CD14-positive monocyte (primary cell): ENCODE data around the gene CERK. TPM values are rescaled to one million over a fixed set of nuclear protein-coding genes. Genes with fewer than 3 reads are reported as not detected.

ENCODE experiments used
- DNase-seq, 3 donors: peaks; one replicate each; pipeline ENCODE4 v3.0.0-alpha.2; 2011 to 2022
- H2AFZ ChIP-seq: 2 replicates; pipeline ENCODE4 v1.6.0; 2012; ENCODE audit warnings: mild to moderate bottlenecking, low read depth, low read length, inconsistent platforms; ENCODE audit not compliant: insufficient read depth, poor library complexity, severe bottlenecking
- H3K27ac ChIP-seq, 2 donors: 1 replicate in 1 of 2; 2 replicates in 1 of 2; pipeline ENCODE4 v1.5.1; 2012 to 2013; ENCODE audit warnings: low read length in 2 of 2, control low read depth in 1 of 2, inconsistent platforms in 1 of 2, low read depth in 1 of 2, mild to moderate bottlenecking in 1 of 2
- H3K27me3 ChIP-seq, 2 donors: one replicate each; pipeline versions ENCODE4 v1.6.0 to v1.6.1; 2011 to 2013; ENCODE audit warnings: low read length in 2 of 2; ENCODE audit not compliant: control insufficient read depth in 2 of 2, insufficient read depth in 2 of 2
- H3K36me3 ChIP-seq, 2 donors: replicated peaks in 1 of 2; 1 replicate in 1 of 2; 2 replicates in 1 of 2; pipeline versions ENCODE4 v1.5.1 to v1.6.1; 2012 to 2013; ENCODE audit warnings: low read length in 2 of 2, control low read depth in 1 of 2, inconsistent platforms in 1 of 2, mild to moderate bottlenecking in 1 of 2; ENCODE audit not compliant: insufficient read depth in 2 of 2, control insufficient read depth in 1 of 2
- H3K4me1 ChIP-seq, 2 donors: 1 replicate in 1 of 2; 2 replicates in 1 of 2; pipeline versions ENCODE4 v1.5.1 to v1.6.1; 2012 to 2013; ENCODE audit warnings: low read length in 2 of 2, control low read depth in 1 of 2, inconsistent platforms in 1 of 2, mild to moderate bottlenecking in 1 of 2, moderate library complexity in 1 of 2; ENCODE audit not compliant: insufficient read depth in 2 of 2, control insufficient read depth in 1 of 2
- H3K4me2 ChIP-seq: replicated peaks from 2 replicates; pipeline ENCODE3; 2012; ENCODE audit warnings: low read length, moderate library complexity, mild to moderate bottlenecking; ENCODE audit not compliant: poor library complexity, severe bottlenecking; ENCODE audit errors: extremely low read depth
- H3K4me3 ChIP-seq, 3 experiments: fragments of 200-600 bp in 1 of 3; sonication (generic) in 1 of 3; replicated peaks in 1 of 3; 1 replicate in 2 of 3; 2 replicates in 1 of 3; pipeline ENCODE4 v1.5.1; 2011 to 2013; ENCODE audit warnings: low read length in 3 of 3, mild to moderate bottlenecking in 3 of 3, control low read depth in 2 of 3, low read depth in 2 of 3, inconsistent platforms in 1 of 3, moderate library complexity in 1 of 3
- H3K79me2 ChIP-seq: 2 replicates; pipeline ENCODE4 v1.6.0; 2012; ENCODE audit warnings: mild to moderate bottlenecking, control low read depth, inconsistent platforms, low read length, moderate library complexity; ENCODE audit not compliant: insufficient read depth
- H3K9ac ChIP-seq: 2 replicates; pipeline ENCODE4 v1.6.0; 2017; ENCODE audit warnings: low read length, mild to moderate bottlenecking; ENCODE audit not compliant: insufficient read depth, poor library complexity, severe bottlenecking
- H3K9me3 ChIP-seq, 2 donors: replicated peaks in 1 of 2; 1 replicate in 1 of 2; 2 replicates in 1 of 2; pipeline versions ENCODE4 v1.5.1 to v1.6.1; 2012 to 2013; ENCODE audit warnings: low read length in 2 of 2, control low read depth in 1 of 2; ENCODE audit not compliant: control insufficient read depth in 1 of 2, insufficient read depth in 1 of 2
- H4K20me1 ChIP-seq: 2 replicates; pipeline ENCODE4 v1.6.0; 2012; ENCODE audit warnings: mild to moderate bottlenecking, low read length, control low read depth, moderate library complexity; ENCODE audit not compliant: insufficient read depth
- H3K27ac Mint-ChIP-seq, 7 donors: one replicate each; pipeline ENCODE4 v1.8.0; 2020; ENCODE audit warnings: mild to moderate bottlenecking in 7 of 7, mixed read lengths in 7 of 7, moderate library complexity in 6 of 7, inconsistent platforms in 2 of 7
- H3K27me3 Mint-ChIP-seq, 3 donors: one replicate each; pipeline ENCODE4 v1.8.0; 2021 to 2022; ENCODE audit warnings: low read depth in 3 of 3, mild to moderate bottlenecking in 3 of 3, mixed read lengths in 3 of 3, moderate library complexity in 3 of 3, inconsistent platforms in 1 of 3
- H3K36me3 Mint-ChIP-seq, 2 donors: one replicate each; pipeline ENCODE4 v1.8.0; 2020; ENCODE audit warnings: mixed read lengths in 2 of 2, inconsistent platforms in 1 of 2, mild to moderate bottlenecking in 1 of 2
- H3K4me1 Mint-ChIP-seq: one replicate; pipeline ENCODE4 v1.8.0; 2020; ENCODE audit warnings: mild to moderate bottlenecking, mixed read lengths
- H3K4me3 Mint-ChIP-seq, 2 donors: one replicate each; pipeline ENCODE4 v1.8.0; 2020; ENCODE audit warnings: mild to moderate bottlenecking in 2 of 2, mixed read lengths in 2 of 2, moderate library complexity in 1 of 2
- H3K9me3 Mint-ChIP-seq, 7 donors: one replicate each; pipeline ENCODE4 v1.8.0; 2020 to 2022; ENCODE audit warnings: mixed read lengths in 7 of 7, mild to moderate bottlenecking in 6 of 7, moderate library complexity in 6 of 7, inconsistent platforms in 2 of 7
- WGBS: methylation state at CpG from one replicate; pipeline ENCODE4 v1.1.5; 2013; ENCODE audit warnings: missing lambda C conversion rate; ENCODE audit not compliant: insufficient coverage; 5-methylcytosine and 5-hydroxymethylcytosine counted together
- intact Hi-C, 2 donors: fragments of 100-400 bp; cut with micrococcal nuclease; formaldehyde crosslinking; loops; one replicate each; pipeline versions ENCODE4 v1.15.0 to v1.15.1; 2023
- polyA plus RNA-seq, 3 donors: library from polyadenylated mRNA; depleted of rRNA in 1 of 3; unstranded in 2 of 3; stranded (reverse) in 1 of 3; fragments of 300-500 nt in 2 of 3; fragments of >200 nt in 1 of 3; fragmentation: Illumina TruSeq in 2 of 3; gene quantifications; 1 replicate in 2 of 3; 2 replicates in 1 of 3; pipeline ENCODE4 v1.2.3, GENCODE V29; 2012 to 2021
- TF ChIP-seq, protein P1 (sequence below): fragments of 200-600 bp; IDR thresholded peaks from one replicate; pipeline ENCODE4 v1.8.0; 2022; ENCODE audit warnings: antibody characterized with exemption, mild to moderate bottlenecking

CERK gene
- polyA plus RNA-seq, 3 donors, result 22.4 to 40.2 (median 24.5) TPM

DNA sequence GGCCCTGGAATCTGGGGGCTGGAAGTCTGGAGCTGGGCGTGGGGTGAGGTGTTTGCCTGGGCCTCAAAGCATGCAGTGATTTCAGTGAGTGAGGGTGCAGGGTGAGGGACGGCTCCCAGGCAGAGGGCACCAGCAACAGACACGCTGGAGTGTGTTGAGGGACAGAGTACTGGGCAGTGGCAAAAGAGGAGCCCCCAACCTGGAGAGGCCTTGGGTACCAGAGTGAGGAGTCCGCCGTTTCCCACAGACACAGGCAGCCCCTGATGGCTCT is 12.4 kb upstream of the CERK start:
- TF ChIP-seq, protein P1, sequence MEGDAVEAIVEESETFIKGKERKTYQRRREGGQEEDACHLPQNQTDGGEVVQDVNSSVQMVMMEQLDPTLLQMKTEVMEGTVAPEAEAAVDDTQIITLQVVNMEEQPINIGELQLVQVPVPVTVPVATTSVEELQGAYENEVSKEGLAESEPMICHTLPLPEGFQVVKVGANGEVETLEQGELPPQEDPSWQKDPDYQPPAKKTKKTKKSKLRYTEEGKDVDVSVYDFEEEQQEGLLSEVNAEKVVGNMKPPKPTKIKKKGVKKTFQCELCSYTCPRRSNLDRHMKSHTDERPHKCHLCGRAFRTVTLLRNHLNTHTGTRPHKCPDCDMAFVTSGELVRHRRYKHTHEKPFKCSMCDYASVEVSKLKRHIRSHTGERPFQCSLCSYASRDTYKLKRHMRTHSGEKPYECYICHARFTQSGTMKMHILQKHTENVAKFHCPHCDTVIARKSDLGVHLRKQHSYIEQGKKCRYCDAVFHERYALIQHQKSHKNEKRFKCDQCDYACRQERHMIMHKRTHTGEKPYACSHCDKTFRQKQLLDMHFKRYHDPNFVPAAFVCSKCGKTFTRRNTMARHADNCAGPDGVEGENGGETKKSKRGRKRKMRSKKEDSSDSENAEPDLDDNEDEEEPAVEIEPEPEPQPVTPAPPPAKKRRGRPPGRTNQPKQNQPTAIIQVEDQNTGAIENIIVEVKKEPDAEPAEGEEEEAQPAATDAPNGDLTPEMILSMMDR, result no peak
- peak overlapping the region; percentile 41 to 92 (median 76) for H3K27ac Mint-ChIP-seq

DNA sequence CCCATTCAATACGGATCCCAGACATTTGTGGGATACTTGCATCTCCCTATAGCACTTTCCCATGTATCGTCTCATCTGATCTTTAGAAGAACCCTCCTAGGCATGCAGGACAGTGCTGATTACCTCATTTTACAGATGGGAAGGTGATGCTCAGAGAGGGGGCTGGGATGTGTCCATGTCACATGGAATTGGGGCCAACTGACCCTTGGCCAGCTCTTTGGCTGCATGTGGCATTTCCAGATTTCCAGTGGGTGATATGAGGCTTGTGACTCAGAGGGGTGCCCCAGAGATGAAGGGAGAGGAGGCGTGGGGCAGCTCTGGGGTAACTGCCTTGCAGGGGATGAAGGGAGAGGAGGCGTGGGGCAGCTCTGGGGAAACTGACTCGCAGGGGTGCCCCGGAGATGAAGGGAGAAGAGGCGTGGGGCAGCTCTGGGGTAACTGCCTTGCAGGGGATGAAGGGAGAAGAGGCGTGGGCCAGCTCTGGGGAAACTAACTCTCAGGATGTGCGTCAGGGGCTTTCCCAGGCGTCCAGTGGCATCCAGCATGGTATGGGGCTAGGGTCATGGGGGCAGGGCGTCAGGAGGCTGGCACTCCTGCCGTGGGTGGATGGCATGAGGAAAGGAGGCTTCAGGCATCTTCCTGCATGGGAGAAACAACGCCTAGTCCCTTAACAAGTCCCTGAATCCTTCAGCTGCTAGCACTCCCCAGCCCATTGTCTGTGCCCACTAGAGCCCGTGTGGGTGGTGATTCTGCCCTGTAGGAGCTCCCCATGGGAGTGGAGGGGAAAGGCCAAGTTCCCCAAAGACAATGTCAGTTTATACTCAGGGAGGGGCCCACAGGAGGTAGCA is 11.9 kb upstream of the CERK start:
- intact Hi-C loops, result loop anchor here in 1 of 2 donors (5.0 kb wide), 1 partner anchor 42 kb away; no protein-coding TSS in a partner anchor
- H3K27me3 Mint-ChIP-seq, result peaks cover 2 to 11% (median 10%) of the 10 kb centered on the region in 3 donors
- Histone ChIP-seq H3K4me3 (peak overlapping the region in 1 of 3 experiments; percentile 33), H3K9ac (no peak overlapping the region), H4K20me1 (no peaks in the 10 kb centered on the region), H2AFZ (peak overlapping the region; percentile 82), H3K4me2 (peak overlapping the region; percentile 56), H3K79me2 (no peaks in the 10 kb centered on the region), H3K36me3 (no peaks in the 10 kb centered on the region), H3K9me3 (no peaks in the 10 kb centered on the region), H3K27me3 (no peaks in the 10 kb centered on the region), H3K27ac (peak overlapping the region; percentile 0 to 62), H3K4me1 (peaks cover 58 to 60% of the 10 kb centered on the region in 2 donors)
- peaks cover 0 to 3% (median 0%) of the 10 kb centered on the region in 7 donors for H3K9me3 Mint-ChIP-seq
- TF ChIP-seq, protein P1, result no peak
- H3K4me3 Mint-ChIP-seq, result peak overlapping the region; percentile 59 to 85
- H3K27ac Mint-ChIP-seq, result peak overlapping the region; percentile 73 to 92 (median 82)
- DNase-seq, result peak in 2 of 3 donors; percentile 31 to 69
- H3K36me3 Mint-ChIP-seq, result no peaks in the 10 kb centered on the region
- H3K4me1 Mint-ChIP-seq, result peaks cover 55% of the 10 kb centered on the region
- WGBS, result 53% methylated on average over 7 of the region's 14 CpGs

More for the DNA sequence above, 12.4 kb upstream of the CERK start:
- Mint-ChIP-seq H3K36me3 (no peaks in the 10 kb centered on the region), H3K4me3 (peak overlapping the region in 1 of 2 donors; percentile 30), H3K9me3 (peaks cover 0 to 6% (median 0%) of the 10 kb centered on the region in 7 donors), H3K4me1 (peaks cover 59% of the 10 kb centered on the region), H3K27me3 (peaks cover 2 to 11% (median 10%) of the 10 kb centered on the region in 3 donors)
- Histone ChIP-seq H3K79me2 (no peaks in the 10 kb centered on the region), H3K27ac (peak overlapping the region in 1 of 2 donors; percentile 40), H3K27me3 (no peaks in the 10 kb centered on the region), H3K9ac (no peak overlapping the region), H4K20me1 (no peaks in the 10 kb centered on the region), H3K36me3 (no peaks in the 10 kb centered on the region), H3K4me1 (peaks cover 64 to 65% of the 10 kb centered on the region in 2 donors), H3K4me2 (no peak overlapping the region), H3K9me3 (peaks cover 0 to 1% of the 10 kb centered on the region in 2 donors), H3K4me3 (no peak overlapping the region), H2AFZ (no peak overlapping the region)
- DNase-seq, result no peak
- 86% methylated on average over 5 of the region's 5 CpGs for WGBS
- intact Hi-C loops, result loop anchor here in 1 of 2 donors (5.0 kb wide), 1 partner anchor 42 kb away; no protein-coding TSS in a partner anchor
